Measurements from ENCODE around the gene LYRM4.

DNA sequence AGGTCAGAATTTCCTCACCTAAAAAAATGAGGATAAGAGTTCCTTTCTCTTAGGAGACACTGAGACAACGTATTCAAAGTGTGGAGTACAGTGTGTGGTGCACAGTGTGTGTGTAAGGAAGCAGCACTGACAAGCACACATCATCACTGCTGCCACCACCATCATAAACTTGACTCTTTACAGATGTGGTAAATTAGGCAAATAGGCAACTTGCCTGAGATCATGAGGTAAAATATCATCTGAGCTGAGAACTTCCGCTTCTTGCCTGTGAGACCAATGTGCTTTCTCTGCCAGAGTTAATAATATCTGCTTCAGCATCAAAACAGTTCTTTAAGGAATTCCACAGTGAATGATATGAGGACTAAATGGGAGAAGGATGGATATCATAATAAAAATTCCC is 52.7 kb downstream of the LYRM4 start:
- TF ChIP-seq CTCF (IDR thresholded peaks at IDR 0.05 in 4 of 5, conservative IDR thresholded peaks at IDR 0.05 in 1 of 5), result no peak
- TF ChIP-seq POLR2A (IDR thresholded peaks at IDR 0.05), result no peak

Data from gastrocnemius medialis (tissue), 4 donors.